Spleen (tissue), 11 donors: Measurements from ENCODE around the gene B4GALT4. TPM values are rescaled to one million over a fixed set of nuclear protein-coding genes. Genes with fewer than 3 reads are reported as not detected.

Experiments used
- DNase-seq: peaks from one replicate; pipeline ENCODE4 v3.0.0-alpha.2; 2020
- H3K27ac ChIP-seq, 8 donors: fragments of 200-600 bp; sonication (generic) in 7 of 8; 1 replicate in 4 of 8; 2 replicates in 4 of 8; pipeline versions ENCODE4 v1.5.0 to v1.8.0; 2016 to 2021; ENCODE audit warnings: inconsistent platforms in 4 of 8, mild to moderate bottlenecking in 4 of 8, moderate library complexity in 1 of 8
- H3K27me3 ChIP-seq, 7 donors: fragments of 200-600 bp; sonication (generic) in 6 of 7; replicated peaks in 1 of 7; 1 replicate in 4 of 7; 2 replicates in 3 of 7; pipeline versions ENCODE4 v1.5.0 to v1.8.0; 2016 to 2021; ENCODE audit warnings: inconsistent platforms in 3 of 7, mild to moderate bottlenecking in 1 of 7
- H3K36me3 ChIP-seq, 6 donors: fragments of 200-600 bp; sonication (generic) in 5 of 6; 1 replicate in 4 of 6; 2 replicates in 2 of 6; pipeline versions ENCODE4 v1.5.0 to v1.8.0; 2016 to 2021; ENCODE audit warnings: inconsistent platforms in 2 of 6
- H3K4me1 ChIP-seq, 6 donors: fragments of 200-600 bp; sonication (generic) in 5 of 6; 1 replicate in 3 of 6; 2 replicates in 3 of 6; pipeline versions ENCODE4 v1.5.0 to v1.8.0; 2016 to 2021; ENCODE audit warnings: inconsistent platforms in 3 of 6
- H3K4me3 ChIP-seq, 8 donors: fragments of 200-600 bp; sonication (generic) in 7 of 8; 1 replicate in 4 of 8; 2 replicates in 4 of 8; pipeline versions ENCODE4 v1.5.0 to v1.8.0; 2016 to 2021; ENCODE audit warnings: inconsistent platforms in 4 of 8, mild to moderate bottlenecking in 4 of 8, moderate library complexity in 2 of 8
- H3K9me3 ChIP-seq, 8 donors: fragments of 200-600 bp; sonication (generic) in 7 of 8; 1 replicate in 4 of 8; 2 replicates in 4 of 8; pipeline versions ENCODE4 v1.5.0 to v1.8.0; 2016 to 2021; ENCODE audit warnings: inconsistent platforms in 4 of 8
- POLR2A ChIP-seq, 3 donors: fragments of 450-650 bp; IDR thresholded peaks; one replicate each; pipeline ENCODE4 v1.5.1; 2017; ENCODE audit warnings: antibody characterized with exemption in 3 of 3, mild to moderate bottlenecking in 1 of 3
- POLR2AphosphoS5 ChIP-seq, 3 donors: sonication (generic); formaldehyde crosslinking; IDR thresholded peaks; one replicate each; pipeline ENCODE4 v1.5.1; 2017; ENCODE audit warnings: antibody characterized with exemption in 3 of 3
- WGBS, 5 donors: extraction: QIAGEN DNeasy Blood & Tissue Kit in 3 of 5; methylation state at CpG; one replicate each; pipeline versions ENCODE4 v1.1.5 to v1.1.7; 2013 to 2018; 5-methylcytosine and 5-hydroxymethylcytosine counted together
- intact Hi-C: fragments of 100-400 bp; cut with DNase I; formaldehyde crosslinking; loops from one replicate; pipeline ENCODE4 v1.15.0; 2023; ENCODE audit warnings: low total_unique reads
- polyA plus RNA-seq, 3 donors: library from polyadenylated mRNA; stranded (reverse); fragments of 200-250 nt; gene quantifications; one replicate each; pipeline ENCODE4 v1.2.1, GENCODE V29; 2013
- total RNA-seq, 7 donors: library from RNA; depleted of rRNA in 3 of 7; stranded (reverse); fragments of >200 nt in 3 of 7; fragmentation: NEBNext Ultra II Directional in 4 of 7; extraction: Animal tissue kit (Norgen Biotek cat#: 25700) in 4 of 7; gene quantifications; one replicate each; pipeline versions ENCODE4 v1.1.0 to v1.2.1, GENCODE V29; 2016 to 2021
- TF ChIP-seq, protein P1 (sequence below), 11 experiments: fragments of 200-600 bp in 7 of 11; fragments of 450-650 bp in 4 of 11; sonication (generic) in 4 of 11; IDR thresholded peaks in 8 of 11; conservative IDR thresholded peaks in 3 of 11; 1 replicate in 7 of 11; 2 replicates in 4 of 11; pipeline versions ENCODE4 v1.4.0 to v1.8.0; 2016 to 2021; ENCODE audit warnings: antibody characterized with exemption in 11 of 11, inconsistent platforms in 4 of 11, mild to moderate bottlenecking in 1 of 11
- donor health status: healthy with polysubstance abuse.
- donor health status: DM: no; HTN: no; CAD: no; lungs with moderate emphysema.
- donor health status: DM: no; HTN: no; CAD: no.
- donor health status: Bipolar disorder and iron deficiency.
- donor health status: healthy.
- donor health status: DM: no; HTN: no; CAD: no.
- donor health status: DM: yes; HTN: yes; CAD: no.

B4GALT4 gene
- total and polyA plus RNA-seq, 10 donors, result 7.6 to 26.2 (median 15.2) TPM

DNA sequence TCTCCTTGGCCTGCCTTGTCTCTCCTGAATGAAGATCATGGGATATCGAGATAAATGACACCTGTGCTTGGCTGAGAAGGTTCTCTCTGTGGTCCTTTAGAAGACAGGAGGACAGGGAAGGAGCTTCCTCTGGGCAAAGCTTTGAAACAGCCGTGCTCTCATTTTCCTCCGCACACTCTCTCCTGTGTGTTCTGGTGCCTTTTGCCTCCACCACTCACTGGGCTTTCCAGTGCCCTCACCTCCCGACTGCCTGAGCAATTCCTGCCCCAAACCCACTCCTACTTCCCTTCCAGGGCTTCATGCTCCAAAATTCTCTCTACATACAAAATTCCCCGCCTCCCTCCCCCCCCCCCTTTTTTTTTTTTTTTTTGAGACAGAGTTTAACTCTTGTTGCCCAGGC, 35.0 kb downstream of the B4GALT4 start:
- DNase-seq, result no peak
- Histone ChIP-seq H3K27me3 (no peaks in the 10 kb centered on the region), H3K9me3 (no peaks in the 10 kb centered on the region), H3K4me3 (no peak overlapping the region), H3K27ac (no peak overlapping the region), H3K4me1 (peaks cover 0 to 18% (median 0%) of the 10 kb centered on the region in 6 donors), H3K36me3 (peaks cover 3 to 36% (median 10%) of the 10 kb centered on the region in 6 donors)
- 80 to 88% (median 87%) methylated on average over 4 to 5 of the region's 5 CpGs for WGBS, 5 donors
- TF ChIP-seq POLR2A (IDR thresholded peaks at IDR 0.05) (no peak), POLR2AphosphoS5 (IDR thresholded peaks at IDR 0.05) (no peak)
- TF ChIP-seq, protein P1, sequence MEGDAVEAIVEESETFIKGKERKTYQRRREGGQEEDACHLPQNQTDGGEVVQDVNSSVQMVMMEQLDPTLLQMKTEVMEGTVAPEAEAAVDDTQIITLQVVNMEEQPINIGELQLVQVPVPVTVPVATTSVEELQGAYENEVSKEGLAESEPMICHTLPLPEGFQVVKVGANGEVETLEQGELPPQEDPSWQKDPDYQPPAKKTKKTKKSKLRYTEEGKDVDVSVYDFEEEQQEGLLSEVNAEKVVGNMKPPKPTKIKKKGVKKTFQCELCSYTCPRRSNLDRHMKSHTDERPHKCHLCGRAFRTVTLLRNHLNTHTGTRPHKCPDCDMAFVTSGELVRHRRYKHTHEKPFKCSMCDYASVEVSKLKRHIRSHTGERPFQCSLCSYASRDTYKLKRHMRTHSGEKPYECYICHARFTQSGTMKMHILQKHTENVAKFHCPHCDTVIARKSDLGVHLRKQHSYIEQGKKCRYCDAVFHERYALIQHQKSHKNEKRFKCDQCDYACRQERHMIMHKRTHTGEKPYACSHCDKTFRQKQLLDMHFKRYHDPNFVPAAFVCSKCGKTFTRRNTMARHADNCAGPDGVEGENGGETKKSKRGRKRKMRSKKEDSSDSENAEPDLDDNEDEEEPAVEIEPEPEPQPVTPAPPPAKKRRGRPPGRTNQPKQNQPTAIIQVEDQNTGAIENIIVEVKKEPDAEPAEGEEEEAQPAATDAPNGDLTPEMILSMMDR (IDR thresholded peaks at IDR 0.05 in 8 of 11, conservative IDR thresholded peaks at IDR 0.05 in 3 of 11), result no peak
- intact Hi-C loops, result no loop called here

DNA sequence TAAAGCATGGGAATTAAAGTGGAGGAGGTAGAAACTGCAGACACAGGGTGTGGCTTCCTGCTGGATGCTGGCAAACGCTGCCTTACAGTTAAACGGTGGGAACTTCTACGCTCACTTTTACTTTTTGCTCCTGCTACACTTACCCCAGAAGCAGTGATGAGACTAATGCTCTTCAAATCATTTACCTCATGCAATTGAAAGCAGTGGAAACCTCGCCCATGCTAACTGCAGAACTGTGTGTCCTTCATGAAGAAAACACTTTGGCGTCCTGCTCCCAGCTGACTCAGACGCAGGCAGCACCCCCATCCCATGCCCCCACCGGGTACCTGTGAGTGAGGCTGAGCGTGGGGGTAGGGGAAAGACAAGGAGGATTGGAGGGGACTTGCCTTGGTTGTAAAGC, 35.5 kb downstream of the B4GALT4 start:
- DNase-seq, result no peak
- Histone ChIP-seq H3K36me3 (peaks cover 0 to 31% (median 7%) of the 10 kb centered on the region in 6 donors), H3K27me3 (no peaks in the 10 kb centered on the region), H3K4me1 (peaks cover 0 to 18% (median 0%) of the 10 kb centered on the region in 6 donors), H3K4me3 (no peak overlapping the region), H3K9me3 (no peaks in the 10 kb centered on the region), H3K27ac (no peak overlapping the region)
- intact Hi-C loops, result no loop called here
- WGBS, 5 donors, result 59 to 74% (median 65%) methylated on average over 8 of the region's 8 CpGs
- TF ChIP-seq POLR2A (IDR thresholded peaks at IDR 0.05) (no peak), POLR2AphosphoS5 (IDR thresholded peaks at IDR 0.05) (no peak)
- TF ChIP-seq, protein P1 (IDR thresholded peaks at IDR 0.05 in 8 of 11, conservative IDR thresholded peaks at IDR 0.05 in 3 of 11), result no peak

DNA sequence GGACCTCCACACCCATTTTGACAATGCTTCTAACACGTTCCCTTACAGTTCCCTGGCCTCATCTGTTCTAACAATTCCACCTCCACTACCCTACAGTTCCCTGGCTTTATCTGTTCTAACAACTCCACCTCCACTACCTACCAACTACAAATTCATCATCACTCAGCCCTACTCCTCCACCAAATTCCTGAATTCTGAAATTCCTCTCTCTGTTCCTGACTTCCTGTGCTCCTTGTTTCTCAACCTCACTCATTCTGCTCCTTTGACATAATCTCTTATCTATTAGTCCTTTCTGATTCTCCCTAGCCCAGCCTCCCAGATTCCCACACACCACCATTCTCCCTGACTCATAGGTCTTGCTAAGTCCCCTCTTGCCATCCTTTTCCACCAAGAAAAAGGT, 44.8 kb downstream of the B4GALT4 start:
- Histone ChIP-seq H3K27me3 (no peaks in the 10 kb centered on the region), H3K4me3 (no peak overlapping the region), H3K27ac (no peak overlapping the region), H3K36me3 (no peaks in the 10 kb centered on the region), H3K4me1 (no peaks in the 10 kb centered on the region), H3K9me3 (no peaks in the 10 kb centered on the region)
- TF ChIP-seq, protein P1 (IDR thresholded peaks at IDR 0.05 in 8 of 11, conservative IDR thresholded peaks at IDR 0.05 in 3 of 11), result no peak
- TF ChIP-seq POLR2A (IDR thresholded peaks at IDR 0.05), result no peak
- no peak for TF ChIP-seq POLR2AphosphoS5 (IDR thresholded peaks at IDR 0.05)
- intact Hi-C loops, result no loop called here
- WGBS, 5 donors, result 79 to 93% (median 86%) methylated on average over 1 of the region's 1 CpG
- no peak for DNase-seq

DNA sequence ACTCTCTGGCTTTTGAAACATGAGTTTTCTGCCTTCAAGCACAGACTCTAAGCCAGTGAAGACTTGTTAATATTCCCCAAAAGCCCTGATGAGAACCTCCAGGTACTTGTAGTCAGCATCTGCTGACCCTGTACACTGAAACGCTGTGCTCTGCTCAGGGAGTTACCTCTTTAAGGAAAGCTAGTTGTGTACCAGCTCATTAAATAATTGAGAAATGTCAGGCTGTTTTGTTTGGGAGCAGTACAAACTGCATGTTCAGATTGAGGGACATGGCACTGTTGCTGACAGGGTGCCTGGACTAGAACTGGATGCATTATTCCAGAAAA, 45.6 kb downstream of the B4GALT4 start:
- TF ChIP-seq POLR2A (IDR thresholded peaks at IDR 0.05), result no peak
- TF ChIP-seq, protein P1 (IDR thresholded peaks at IDR 0.05 in 8 of 11, conservative IDR thresholded peaks at IDR 0.05 in 3 of 11), result no peak
- no peak for TF ChIP-seq POLR2AphosphoS5 (IDR thresholded peaks at IDR 0.05)
- Histone ChIP-seq H3K4me1 (no peaks in the 10 kb centered on the region), H3K4me3 (no peak overlapping the region), H3K9me3 (no peaks in the 10 kb centered on the region), H3K36me3 (no peaks in the 10 kb centered on the region), H3K27ac (no peak overlapping the region), H3K27me3 (no peaks in the 10 kb centered on the region)
- intact Hi-C loops, result no loop called here
- 75 to 90% (median 87%) methylated on average over 1 of the region's 1 CpG for WGBS, 5 donors
- DNase-seq, result no peak
